Lower leg skin (tissue), 3 donors: ENCODE data around the gene MYO1H.

ENCODE experiments used
- POLR2A ChIP-seq, 2 donors: fragments of 450-650 bp; IDR thresholded peaks; one replicate each; pipeline ENCODE4 v1.6.1; 2016 to 2017; ENCODE audit warnings: antibody characterized with exemption in 2 of 2, mild to moderate bottlenecking in 1 of 2, moderate library complexity in 1 of 2
- TF ChIP-seq, protein P1 (sequence below), 3 donors: fragments of 450-650 bp; IDR thresholded peaks; one replicate each; pipeline ENCODE4 v1.5.1; 2016; ENCODE audit warnings: antibody characterized with exemption in 3 of 3, mild to moderate bottlenecking in 3 of 3, moderate library complexity in 2 of 3

DNA sequence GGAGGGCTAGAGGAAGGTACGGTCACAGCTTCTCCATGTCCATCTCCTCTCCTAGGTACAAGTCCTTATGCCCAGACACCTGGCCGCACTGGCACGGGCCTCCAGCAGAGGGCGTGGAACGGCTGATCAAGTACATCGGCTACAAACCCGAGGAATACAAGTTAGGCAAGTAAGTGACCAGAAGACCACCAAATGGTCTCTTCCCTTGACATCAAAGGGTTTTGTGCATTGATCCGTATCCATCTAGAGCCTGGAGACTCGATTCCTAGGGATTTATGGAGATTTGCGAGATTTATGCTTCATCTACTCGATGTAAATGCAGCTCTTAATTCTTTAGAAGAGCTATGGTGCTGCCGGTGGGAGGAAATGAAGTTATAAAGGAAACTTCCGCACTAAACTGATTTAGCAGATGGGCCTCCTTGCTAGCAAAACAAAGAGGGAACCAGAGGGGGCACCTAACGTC lies 85.2 kb downstream of the MYO1H start:
- TF ChIP-seq, protein P1, sequence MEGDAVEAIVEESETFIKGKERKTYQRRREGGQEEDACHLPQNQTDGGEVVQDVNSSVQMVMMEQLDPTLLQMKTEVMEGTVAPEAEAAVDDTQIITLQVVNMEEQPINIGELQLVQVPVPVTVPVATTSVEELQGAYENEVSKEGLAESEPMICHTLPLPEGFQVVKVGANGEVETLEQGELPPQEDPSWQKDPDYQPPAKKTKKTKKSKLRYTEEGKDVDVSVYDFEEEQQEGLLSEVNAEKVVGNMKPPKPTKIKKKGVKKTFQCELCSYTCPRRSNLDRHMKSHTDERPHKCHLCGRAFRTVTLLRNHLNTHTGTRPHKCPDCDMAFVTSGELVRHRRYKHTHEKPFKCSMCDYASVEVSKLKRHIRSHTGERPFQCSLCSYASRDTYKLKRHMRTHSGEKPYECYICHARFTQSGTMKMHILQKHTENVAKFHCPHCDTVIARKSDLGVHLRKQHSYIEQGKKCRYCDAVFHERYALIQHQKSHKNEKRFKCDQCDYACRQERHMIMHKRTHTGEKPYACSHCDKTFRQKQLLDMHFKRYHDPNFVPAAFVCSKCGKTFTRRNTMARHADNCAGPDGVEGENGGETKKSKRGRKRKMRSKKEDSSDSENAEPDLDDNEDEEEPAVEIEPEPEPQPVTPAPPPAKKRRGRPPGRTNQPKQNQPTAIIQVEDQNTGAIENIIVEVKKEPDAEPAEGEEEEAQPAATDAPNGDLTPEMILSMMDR (IDR thresholded peaks at IDR 0.05): peak in 1 of 3 donors; percentile 21
- no peak for TF ChIP-seq POLR2A (IDR thresholded peaks at IDR 0.05)
